ENCODE data around the gene VIPR2.
"Not testable (repeated sequence)": the region's sequence is repeated elsewhere in the genome, so short reads cannot be mapped to it uniquely, and the experiment has no call there.

Gene VIPR2

GRCh38 chr7:159165352-159165751 lies 20.7 kb upstream of the VIPR2 start:
- Mint-ChIP-seq H3K9me3 (ENCODE audit: low read depth) (no peaks in the 10 kb centered on the region), H3K27ac (no peak overlapping the region), H3K27me3 (peaks cover 4% of the 10 kb centered on the region), H3K4me3 (no peak overlapping the region), H3K36me3 (no peaks in the 10 kb centered on the region), H3K4me1 (ENCODE audit: low read depth) (no peaks in the 10 kb centered on the region)

GRCh38 chr7:159163703-159164301 lies 19.1 kb upstream of the VIPR2 start:
- not testable (repeated sequence) for H3K36me3 Mint-ChIP-seq; H3K27ac Mint-ChIP-seq; H3K27me3 Mint-ChIP-seq; H3K9me3 Mint-ChIP-seq (ENCODE audit: low read depth); H3K4me3 Mint-ChIP-seq; H3K4me1 Mint-ChIP-seq (ENCODE audit: low read depth)

GRCh38 chr7:159162050-159162626 lies 17.5 kb upstream of the VIPR2 start:
- not testable (repeated sequence) for H3K27ac Mint-ChIP-seq; H3K4me3 Mint-ChIP-seq; H3K4me1 Mint-ChIP-seq (ENCODE audit: low read depth); H3K36me3 Mint-ChIP-seq; H3K9me3 Mint-ChIP-seq (ENCODE audit: low read depth); H3K27me3 Mint-ChIP-seq

- no peaks in the 10 kb centered on the region for H3K27me3 Mint-ChIP-seq
- no peaks in the 10 kb centered on the region for H3K4me1 Mint-ChIP-seq (ENCODE audit: low read depth)
- no peaks in the 10 kb centered on the region for H3K36me3 Mint-ChIP-seq
- H3K9me3 Mint-ChIP-seq (ENCODE audit: low read depth), result no peaks in the 10 kb centered on the region
- no peak overlapping the region for H3K27ac Mint-ChIP-seq
- H3K4me3 Mint-ChIP-seq, result no peak overlapping the region
Measured at GRCh38 chr7:159160450-159160849, 15.8 kb upstream of the VIPR2 start.

GRCh38 chr7:159159731-159160130 lies 15.1 kb upstream of the VIPR2 start:
- Mint-ChIP-seq H3K27ac (no peak overlapping the region), H3K9me3 (ENCODE audit: low read depth) (no peaks in the 10 kb centered on the region), H3K36me3 (no peaks in the 10 kb centered on the region), H3K4me3 (no peak overlapping the region), H3K4me1 (ENCODE audit: low read depth) (no peaks in the 10 kb centered on the region), H3K27me3 (no peaks in the 10 kb centered on the region)

GRCh38 chr7:159158888-159159405 lies 14.3 kb upstream of the VIPR2 start:
- Mint-ChIP-seq H3K4me3 (no peak overlapping the region), H3K27me3 (no peaks in the 10 kb centered on the region), H3K9me3 (ENCODE audit: low read depth) (no peaks in the 10 kb centered on the region), H3K36me3 (no peaks in the 10 kb centered on the region), H3K27ac (no peak overlapping the region), H3K4me1 (ENCODE audit: low read depth) (no peaks in the 10 kb centered on the region)

- no peaks in the 10 kb centered on the region for H3K27me3 Mint-ChIP-seq
- no peak overlapping the region for H3K27ac Mint-ChIP-seq
- no peak overlapping the region for H3K4me3 Mint-ChIP-seq
- H3K4me1 Mint-ChIP-seq (ENCODE audit: low read depth), result no peaks in the 10 kb centered on the region
- no peaks in the 10 kb centered on the region for H3K9me3 Mint-ChIP-seq (ENCODE audit: low read depth)
- no peaks in the 10 kb centered on the region for H3K36me3 Mint-ChIP-seq
Measured at GRCh38 chr7:159158125-159158887, 13.6 kb upstream of the VIPR2 start.

GRCh38 chr7:159157714-159158113 lies 13.0 kb upstream of the VIPR2 start:
- Mint-ChIP-seq H3K27ac (no peak overlapping the region), H3K4me1 (ENCODE audit: low read depth) (no peaks in the 10 kb centered on the region), H3K4me3 (no peak overlapping the region), H3K36me3 (no peaks in the 10 kb centered on the region), H3K9me3 (ENCODE audit: low read depth) (no peaks in the 10 kb centered on the region), H3K27me3 (no peaks in the 10 kb centered on the region)

- Mint-ChIP-seq H3K27me3 (no peaks in the 10 kb centered on the region), H3K4me3 (no peak overlapping the region), H3K9me3 (ENCODE audit: low read depth) (no peaks in the 10 kb centered on the region), H3K36me3 (no peaks in the 10 kb centered on the region), H3K27ac (no peak overlapping the region), H3K4me1 (ENCODE audit: low read depth) (no peaks in the 10 kb centered on the region)
Measured at GRCh38 chr7:159156436-159157245, 12.0 kb upstream of the VIPR2 start.

GRCh38 chr7:159155410-159155809 lies 10.7 kb upstream of the VIPR2 start:
- Mint-ChIP-seq H3K36me3 (no peaks in the 10 kb centered on the region), H3K27me3 (no peaks in the 10 kb centered on the region), H3K27ac (no peak overlapping the region), H3K4me3 (no peak overlapping the region), H3K9me3 (ENCODE audit: low read depth) (no peaks in the 10 kb centered on the region), H3K4me1 (ENCODE audit: low read depth) (no peaks in the 10 kb centered on the region)

GRCh38 chr7:159154243-159154642 lies 9.6 kb upstream of the VIPR2 start:
- H3K36me3 Mint-ChIP-seq, result no peaks in the 10 kb centered on the region
- no peak overlapping the region for H3K27ac Mint-ChIP-seq
- H3K4me3 Mint-ChIP-seq, result no peak overlapping the region
- no peaks in the 10 kb centered on the region for H3K27me3 Mint-ChIP-seq
- H3K9me3 Mint-ChIP-seq (ENCODE audit: low read depth), result no peaks in the 10 kb centered on the region
- no peaks in the 10 kb centered on the region for H3K4me1 Mint-ChIP-seq (ENCODE audit: low read depth)

GRCh38 chr7:159153511-159153910 lies 8.8 kb upstream of the VIPR2 start:
- Mint-ChIP-seq H3K4me1 (ENCODE audit: low read depth) (no peaks in the 10 kb centered on the region), H3K4me3 (no peak overlapping the region), H3K36me3 (no peaks in the 10 kb centered on the region), H3K27ac (no peak overlapping the region), H3K9me3 (ENCODE audit: low read depth) (no peaks in the 10 kb centered on the region), H3K27me3 (no peaks in the 10 kb centered on the region)

- Mint-ChIP-seq H3K4me3 (no peak overlapping the region), H3K27me3 (no peaks in the 10 kb centered on the region), H3K9me3 (ENCODE audit: low read depth) (no peaks in the 10 kb centered on the region), H3K4me1 (ENCODE audit: low read depth) (no peaks in the 10 kb centered on the region), H3K36me3 (no peaks in the 10 kb centered on the region), H3K27ac (no peak overlapping the region)
Measured at GRCh38 chr7:159152816-159153215, 8.1 kb upstream of the VIPR2 start.

GRCh38 chr7:159151231-159151630 lies 6.6 kb upstream of the VIPR2 start:
- Mint-ChIP-seq H3K27ac (no peak overlapping the region), H3K4me1 (ENCODE audit: low read depth) (no peaks in the 10 kb centered on the region), H3K9me3 (ENCODE audit: low read depth) (no peaks in the 10 kb centered on the region), H3K36me3 (no peaks in the 10 kb centered on the region), H3K27me3 (no peaks in the 10 kb centered on the region), H3K4me3 (no peak overlapping the region)

GRCh38 chr7:159149488-159149887 lies 4.8 kb upstream of the VIPR2 start:
- no peak overlapping the region for H3K27ac Mint-ChIP-seq
- no peaks in the 10 kb centered on the region for H3K4me1 Mint-ChIP-seq (ENCODE audit: low read depth)
- no peak overlapping the region for H3K4me3 Mint-ChIP-seq
- H3K36me3 Mint-ChIP-seq, result no peaks in the 10 kb centered on the region
- no peaks in the 10 kb centered on the region for H3K9me3 Mint-ChIP-seq (ENCODE audit: low read depth)
- H3K27me3 Mint-ChIP-seq, result no peaks in the 10 kb centered on the region

Data from activated naive CD8-positive, alpha-beta T cell (primary cell).